Testis (tissue), 3 donors: ENCODE measurements around the gene WSB1. TPM values are rescaled to one million over a fixed set of nuclear protein-coding genes. Genes with fewer than 3 reads are reported as not detected.

Source experiments
- DNase-seq: peaks from one replicate; pipeline ENCODE4 v3.0.0-alpha.2; 2019
- H3K27ac ChIP-seq, 2 donors: fragments of 200-600 bp; sonication (generic); one replicate each; pipeline ENCODE4 v1.5.1; 2019
- H3K27me3 ChIP-seq: fragments of 200-600 bp; sonication (generic); one replicate; pipeline ENCODE4 v1.5.1; 2019
- H3K36me3 ChIP-seq: fragments of 200-600 bp; sonication (generic); one replicate; pipeline ENCODE4 v1.5.1; 2017; ENCODE audit warnings: low read depth; ENCODE audit errors: missing control alignments
- H3K4me1 ChIP-seq: fragments of 200-600 bp; sonication (generic); one replicate; pipeline ENCODE4 v1.5.1; 2019
- H3K4me3 ChIP-seq, 2 donors: fragments of 200-600 bp; sonication (generic); one replicate each; pipeline ENCODE4 v1.5.1; 2017 to 2019
- H3K9me3 ChIP-seq: fragments of 200-600 bp; sonication (generic); one replicate; pipeline ENCODE4 v1.5.1; 2017
- POLR2A ChIP-seq: fragments of 450-650 bp; IDR thresholded peaks from one replicate; pipeline ENCODE4 v1.6.1; 2017; ENCODE audit warnings: antibody characterized with exemption, mild to moderate bottlenecking, moderate library complexity
- WGBS, 2 donors: methylation state at CpG; one replicate each; pipeline ENCODE4 v1.1.5; 2018; 5-methylcytosine and 5-hydroxymethylcytosine counted together
- intact Hi-C: fragments of 100-400 bp; cut with DNase I; formaldehyde crosslinking; loops from one replicate; pipeline ENCODE4 v1.15.1; 2023; ENCODE audit warnings: low total_unique reads
- polyA plus RNA-seq: library from polyadenylated mRNA; stranded (reverse); fragments of 350-450 nt; fragmentation: Illumina TruSeq; extraction: RNeasy Lipid Tissue Mini Kit (QIAGEN cat#74804); gene quantifications from one replicate; pipeline ENCODE4 v1.2.3, GENCODE V29; 2014; ENCODE audit warnings: low read depth, low replicate concordance; ENCODE audit not compliant: insufficient read depth
- total RNA-seq, 2 donors: library from RNA; depleted of rRNA; stranded (reverse); fragments of >200 nt; gene quantifications; one replicate each; pipeline ENCODE4 v1.2.3, GENCODE V29; 2016
- TF ChIP-seq, protein P1 (sequence below), 3 experiments: fragments of 450-650 bp in 2 of 3; fragments of 200-600 bp in 1 of 3; sonication (generic) in 1 of 3; IDR thresholded peaks; one replicate each; pipeline ENCODE4 v1.5.1; 2016 to 2019; ENCODE audit warnings: antibody characterized with exemption in 3 of 3, mild to moderate bottlenecking in 2 of 3, moderate library complexity in 1 of 3

WSB1 gene
- total and polyA plus RNA-seq, 3 donors from 2014 or later: 126 to 189 (median 160) TPM

DNA sequence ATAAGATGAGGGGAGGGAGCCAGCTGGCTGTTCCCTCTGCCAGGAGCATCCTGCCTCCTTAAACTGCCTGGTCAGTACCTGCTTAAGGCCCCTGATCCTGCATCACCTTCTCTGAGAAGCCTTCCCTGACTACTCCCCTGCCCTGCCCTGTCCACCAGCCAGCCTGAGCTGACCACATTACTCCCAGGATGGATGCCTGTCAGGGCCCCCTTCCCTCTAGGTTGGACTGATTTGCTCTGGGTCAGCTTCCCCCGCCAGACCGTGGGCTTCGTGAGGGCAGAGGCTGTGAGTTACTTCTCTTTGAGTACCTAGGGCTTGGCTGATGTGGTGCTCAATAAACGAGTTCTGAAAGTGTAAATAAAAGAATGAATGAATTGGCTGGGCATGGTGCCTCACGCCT lies 63.3 kb downstream of the WSB1 start:
- no peaks in the 10 kb centered on the region for H3K9me3 ChIP-seq
- H3K4me3 ChIP-seq: no peak overlapping the region
- intact Hi-C loops: loop anchor here (10.0 kb wide), 1 partner anchor 238 kb away; no protein-coding TSS in a partner anchor
- no peak overlapping the region for H3K27ac ChIP-seq
- no peaks in the 10 kb centered on the region for H3K36me3 ChIP-seq
- no peaks in the 10 kb centered on the region for H3K27me3 ChIP-seq
- 87 to 93% methylated on average over 2 to 5 of the region's 5 CpGs for whole genome bisulfite sequencing, 2 donors
- H3K4me1 ChIP-seq: peaks cover 4% of the 10 kb centered on the region
- TF ChIP-seq POLR2A: no peak
- TF ChIP-seq, protein P1, sequence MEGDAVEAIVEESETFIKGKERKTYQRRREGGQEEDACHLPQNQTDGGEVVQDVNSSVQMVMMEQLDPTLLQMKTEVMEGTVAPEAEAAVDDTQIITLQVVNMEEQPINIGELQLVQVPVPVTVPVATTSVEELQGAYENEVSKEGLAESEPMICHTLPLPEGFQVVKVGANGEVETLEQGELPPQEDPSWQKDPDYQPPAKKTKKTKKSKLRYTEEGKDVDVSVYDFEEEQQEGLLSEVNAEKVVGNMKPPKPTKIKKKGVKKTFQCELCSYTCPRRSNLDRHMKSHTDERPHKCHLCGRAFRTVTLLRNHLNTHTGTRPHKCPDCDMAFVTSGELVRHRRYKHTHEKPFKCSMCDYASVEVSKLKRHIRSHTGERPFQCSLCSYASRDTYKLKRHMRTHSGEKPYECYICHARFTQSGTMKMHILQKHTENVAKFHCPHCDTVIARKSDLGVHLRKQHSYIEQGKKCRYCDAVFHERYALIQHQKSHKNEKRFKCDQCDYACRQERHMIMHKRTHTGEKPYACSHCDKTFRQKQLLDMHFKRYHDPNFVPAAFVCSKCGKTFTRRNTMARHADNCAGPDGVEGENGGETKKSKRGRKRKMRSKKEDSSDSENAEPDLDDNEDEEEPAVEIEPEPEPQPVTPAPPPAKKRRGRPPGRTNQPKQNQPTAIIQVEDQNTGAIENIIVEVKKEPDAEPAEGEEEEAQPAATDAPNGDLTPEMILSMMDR (IDR thresholded peaks at IDR 0.05): no peak
- no peak for DNase-seq

DNA sequence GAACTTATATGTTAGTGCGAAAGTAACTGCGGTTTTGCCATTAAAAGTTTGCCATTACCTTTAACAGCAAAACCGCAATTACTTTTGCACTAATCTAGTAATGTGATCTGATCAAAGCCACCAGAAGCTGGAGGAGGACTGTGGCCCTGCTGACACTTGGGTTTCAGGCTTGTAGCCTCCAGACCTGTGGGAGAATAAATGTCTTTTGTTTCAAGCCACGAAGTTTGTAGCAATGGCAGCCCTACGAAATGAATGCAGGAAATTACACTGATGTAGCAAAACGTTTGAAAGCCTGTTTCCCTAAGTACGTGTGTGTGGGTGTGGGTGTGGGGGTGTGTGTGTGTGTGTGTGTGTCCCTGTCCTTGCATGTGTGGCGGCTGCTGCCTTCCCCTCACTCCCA lies 66.6 kb downstream of the WSB1 start:
- no peak for TF ChIP-seq POLR2A
- TF ChIP-seq, protein P1 (IDR thresholded peaks at IDR 0.05): no peak
- Histone ChIP-seq H3K27me3 (no peaks in the 10 kb centered on the region), H3K9me3 (no peaks in the 10 kb centered on the region), H3K4me1 (no peaks in the 10 kb centered on the region), H3K36me3 (no peaks in the 10 kb centered on the region), H3K4me3 (no peak overlapping the region), H3K27ac (no peak overlapping the region)
- DNase-seq: no peak
- 70 to 75% methylated on average over 8 of the region's 8 CpGs for WGBS, 2 donors
- intact Hi-C loops: no loop called here

DNA sequence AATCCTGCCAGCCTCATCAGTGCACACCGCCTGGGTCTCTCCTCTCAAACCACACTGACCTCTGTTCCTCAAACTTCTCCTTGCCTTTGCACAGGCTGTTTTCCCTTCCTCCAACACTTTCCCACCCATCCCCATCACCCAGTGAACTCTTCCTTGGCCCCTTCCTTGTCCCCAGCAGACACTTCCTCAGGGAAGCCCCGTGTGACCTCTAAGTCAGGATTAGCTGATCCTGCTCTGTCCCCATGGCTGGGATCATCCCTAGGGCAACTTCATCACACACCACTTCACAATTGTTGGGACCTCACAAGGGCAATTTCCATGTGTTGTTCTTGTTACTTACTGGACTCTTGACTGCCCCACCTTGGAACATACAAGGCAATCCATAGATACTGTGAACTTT lies 67.8 kb downstream of the WSB1 start:
- Histone ChIP-seq H3K36me3 (no peaks in the 10 kb centered on the region), H3K27me3 (no peaks in the 10 kb centered on the region), H3K9me3 (no peaks in the 10 kb centered on the region), H3K27ac (no peak overlapping the region), H3K4me1 (no peaks in the 10 kb centered on the region), H3K4me3 (no peak overlapping the region)
- intact Hi-C loops: no loop called here
- TF ChIP-seq, protein P1 (IDR thresholded peaks at IDR 0.05): no peak
- no peak for TF ChIP-seq POLR2A
- 79 to 80% methylated on average over 2 of the region's 2 CpGs for WGBS, 2 donors
- DNase-seq: no peak

DNA sequence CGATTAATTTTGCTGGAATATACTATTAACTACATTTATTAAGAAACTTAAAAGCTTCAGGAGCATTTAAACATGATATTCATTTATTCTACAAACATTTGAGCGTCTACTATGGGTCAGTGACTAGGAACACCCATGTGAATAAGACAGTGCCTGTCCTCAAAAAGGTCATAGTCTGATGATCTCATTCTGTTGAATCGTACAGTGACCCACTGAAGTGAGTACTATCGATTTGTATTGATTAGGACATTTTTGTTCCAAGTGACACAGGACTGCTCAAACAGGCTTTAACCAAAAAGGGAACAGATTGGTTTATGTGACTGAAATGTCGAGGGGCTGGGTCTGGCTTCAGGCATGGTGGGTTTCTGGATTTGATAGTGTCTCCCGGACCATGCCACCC lies 68.6 kb downstream of the WSB1 start:
- H3K27me3 ChIP-seq: no peaks in the 10 kb centered on the region
- no peak overlapping the region for H3K27ac ChIP-seq
- no peak overlapping the region for H3K4me3 ChIP-seq
- 72 to 82% methylated on average over 5 to 6 of the region's 6 CpGs for WGBS, 2 donors
- intact Hi-C loops: no loop called here
- no peaks in the 10 kb centered on the region for H3K36me3 ChIP-seq
- no peaks in the 10 kb centered on the region for H3K4me1 ChIP-seq
- H3K9me3 ChIP-seq: no peaks in the 10 kb centered on the region
- DNase-seq: no peak
- TF ChIP-seq POLR2A: no peak
- TF ChIP-seq, protein P1 (IDR thresholded peaks at IDR 0.05): no peak

DNA sequence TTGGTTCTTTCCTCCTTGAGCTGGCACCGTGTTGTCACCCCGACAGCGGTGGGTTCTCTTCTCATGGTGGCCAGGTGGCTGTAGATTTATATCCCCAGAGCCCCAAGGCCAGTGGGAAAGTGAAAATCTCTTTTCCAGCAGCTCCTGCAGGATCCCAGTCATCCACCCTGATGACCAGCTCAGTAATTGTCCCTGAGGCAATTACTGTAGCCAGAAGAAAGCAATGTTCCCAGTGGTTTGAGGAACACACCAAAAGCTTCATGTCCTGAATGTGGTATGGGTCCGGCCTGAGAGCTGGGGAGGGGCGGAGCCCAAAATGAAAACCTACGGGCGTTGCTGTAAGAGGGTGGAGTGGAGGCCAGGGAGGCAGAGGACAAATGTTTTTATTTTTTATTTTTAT lies 69.0 kb downstream of the WSB1 start:
- intact Hi-C loops: no loop called here
- TF ChIP-seq, protein P1 (IDR thresholded peaks at IDR 0.05): no peak
- no peak for TF ChIP-seq POLR2A
- Histone ChIP-seq H3K36me3 (no peaks in the 10 kb centered on the region), H3K4me3 (no peak overlapping the region), H3K27me3 (no peaks in the 10 kb centered on the region), H3K9me3 (no peaks in the 10 kb centered on the region), H3K4me1 (no peaks in the 10 kb centered on the region), H3K27ac (no peak overlapping the region)
- DNase-seq: no peak
- WGBS, 2 donors: 85 to 86% methylated on average over 4 to 7 of the region's 7 CpGs
